HG02852 (cell line): Measurements from ENCODE around the gene IMMP1L.

Experiments used
- ATAC-seq: cut with Tn5 transposase; IDR thresholded peaks from one replicate; pipeline ENCODE4 v1.9.1; 2021; ENCODE audit warnings: mild to moderate bottlenecking, moderate library complexity; ENCODE audit not compliant: unreplicated experiment

IMMP1L gene

GRCh38 chr11:31404614-31405013, 104.8 kb downstream of the IMMP1L start:
- ATAC-seq, result no peak

GRCh38 chr11:31397239-31397834, 112.1 kb downstream of the IMMP1L start:
- no peak for ATAC-seq

- ATAC-seq, result no peak
Observed at GRCh38 chr11:31387379-31387778, 122.0 kb downstream of the IMMP1L start.

- ATAC-seq, result no peak
Observed at GRCh38 chr11:31383116-31383515, 126.3 kb downstream of the IMMP1L start.
